Activated T-cell treated with anti-CD3 and anti-CD28 coated beads for 48 hours (primary cell): Measurements from ENCODE around the gene NPBWR2.

Experiments
- DNase-seq: peaks from one replicate; pipeline ENCODE4 v3.0.0-alpha.2; 2020; ENCODE audit warnings: low read depth

NPBWR2 gene

DNA sequence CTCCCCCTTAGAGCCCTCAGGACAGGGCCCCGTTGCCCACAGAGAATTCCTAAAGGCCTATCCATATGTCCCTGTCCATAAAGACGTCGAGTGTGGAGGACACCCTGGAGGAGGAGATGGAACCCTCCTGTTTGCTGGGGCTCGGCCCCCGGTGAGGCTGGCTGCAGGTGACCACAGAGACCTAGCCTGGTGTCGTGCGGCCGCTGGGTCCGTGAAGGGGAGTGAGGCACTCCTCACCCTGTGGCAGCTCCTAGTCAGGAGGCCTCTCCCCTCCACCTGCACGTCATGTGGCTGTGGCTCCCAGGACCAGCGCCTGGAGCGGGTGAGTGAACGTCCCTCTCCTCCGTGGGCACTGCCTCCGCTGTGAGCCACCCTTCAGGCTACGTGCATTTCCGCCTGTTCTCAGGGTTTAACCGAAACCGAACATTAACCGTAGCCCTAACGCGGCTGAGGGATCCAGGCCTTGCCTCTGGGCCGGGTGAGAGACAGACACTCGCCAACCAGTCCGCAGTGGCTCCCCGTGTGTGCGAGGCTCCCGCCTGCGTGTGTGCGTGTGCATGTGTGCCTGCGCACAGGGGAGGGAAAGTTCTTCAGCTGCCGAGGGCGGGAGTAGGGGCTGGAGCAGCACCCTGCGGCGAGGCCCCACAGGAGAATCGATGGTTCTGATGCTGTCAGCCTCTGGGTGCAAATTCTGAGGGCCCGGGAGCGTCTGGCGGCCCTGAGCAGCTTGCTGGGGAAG lies 50.3 kb downstream of the NPBWR2 start:
- no peak for DNase-seq

DNA sequence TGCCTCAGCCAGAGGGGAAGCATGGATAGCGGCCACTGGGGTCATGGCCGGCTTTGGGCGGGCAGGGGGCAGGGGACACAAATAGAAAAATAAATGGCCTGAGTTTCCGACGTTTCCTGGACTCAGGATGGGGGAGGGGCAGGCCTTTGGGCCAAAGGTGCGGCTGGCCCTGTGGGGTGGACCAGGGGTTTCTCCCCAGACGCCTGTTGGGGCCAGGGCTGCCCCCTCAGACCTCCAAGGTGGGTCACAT lies 50.8 kb downstream of the NPBWR2 start:
- no peak for DNase-seq

DNA sequence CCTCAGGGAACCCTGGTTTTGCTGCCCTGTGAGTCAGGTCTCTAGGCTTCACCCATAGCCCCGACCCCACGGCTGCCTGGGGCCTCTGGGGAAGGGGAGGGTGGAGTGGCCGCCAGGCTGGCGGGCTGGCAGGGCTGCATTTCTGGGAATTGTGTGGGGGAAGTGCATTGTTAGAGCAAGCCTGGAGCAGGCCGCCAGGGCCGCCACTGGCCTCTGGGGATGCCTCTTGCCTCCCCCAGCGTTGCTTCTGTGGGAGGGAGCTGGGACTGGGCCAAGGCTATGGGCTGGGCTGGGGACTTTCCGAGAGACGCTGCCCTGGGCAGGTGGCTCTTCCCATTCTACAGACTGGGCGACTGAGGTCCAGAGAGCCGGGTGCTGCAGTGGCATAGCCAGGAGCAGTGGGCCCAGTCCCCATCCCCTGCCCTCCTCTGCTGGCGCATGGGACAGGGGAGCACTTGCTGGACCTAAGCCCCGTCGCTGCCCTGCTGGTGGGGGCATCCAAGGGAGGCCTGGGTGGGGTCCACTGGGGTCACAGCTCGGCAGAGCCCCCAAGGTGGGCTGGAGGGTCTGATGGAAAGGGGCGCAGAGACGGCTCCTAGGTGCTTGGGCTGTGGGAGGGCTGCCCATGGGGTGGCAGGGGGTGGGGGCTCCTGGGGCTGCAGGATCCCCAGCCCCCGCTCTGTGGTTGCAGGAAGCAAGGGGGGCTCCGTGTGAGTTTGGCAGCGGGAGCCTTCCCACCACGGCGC lies 51.3 kb downstream of the NPBWR2 start:
- DNase-seq = no peak

DNA sequence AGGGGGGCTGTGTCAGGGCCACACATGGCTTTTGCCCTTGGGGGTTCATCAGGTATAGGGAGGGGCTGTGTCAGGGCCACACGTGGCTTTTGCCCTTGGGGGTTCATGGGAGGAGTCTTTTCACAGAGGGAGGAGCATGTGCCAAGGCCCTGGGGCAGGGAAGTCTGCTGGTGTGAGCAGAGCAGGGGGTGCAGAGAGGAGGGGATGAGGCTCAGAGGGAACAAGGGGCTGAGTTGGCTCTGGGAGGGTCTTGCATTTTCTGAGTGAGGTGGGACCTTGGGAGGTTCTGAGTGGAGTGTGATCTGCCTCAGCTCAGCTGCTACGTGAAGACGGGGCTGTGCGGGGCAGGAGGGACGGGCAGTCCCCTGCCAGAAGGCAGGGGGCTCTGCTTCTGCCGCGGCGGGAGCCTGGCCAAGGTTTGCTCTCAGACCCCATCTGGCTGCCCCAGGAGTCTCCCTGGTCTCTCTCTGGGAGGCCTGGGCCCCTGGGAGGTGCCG lies 51.9 kb downstream of the NPBWR2 start:
- no peak for DNase-seq

DNA sequence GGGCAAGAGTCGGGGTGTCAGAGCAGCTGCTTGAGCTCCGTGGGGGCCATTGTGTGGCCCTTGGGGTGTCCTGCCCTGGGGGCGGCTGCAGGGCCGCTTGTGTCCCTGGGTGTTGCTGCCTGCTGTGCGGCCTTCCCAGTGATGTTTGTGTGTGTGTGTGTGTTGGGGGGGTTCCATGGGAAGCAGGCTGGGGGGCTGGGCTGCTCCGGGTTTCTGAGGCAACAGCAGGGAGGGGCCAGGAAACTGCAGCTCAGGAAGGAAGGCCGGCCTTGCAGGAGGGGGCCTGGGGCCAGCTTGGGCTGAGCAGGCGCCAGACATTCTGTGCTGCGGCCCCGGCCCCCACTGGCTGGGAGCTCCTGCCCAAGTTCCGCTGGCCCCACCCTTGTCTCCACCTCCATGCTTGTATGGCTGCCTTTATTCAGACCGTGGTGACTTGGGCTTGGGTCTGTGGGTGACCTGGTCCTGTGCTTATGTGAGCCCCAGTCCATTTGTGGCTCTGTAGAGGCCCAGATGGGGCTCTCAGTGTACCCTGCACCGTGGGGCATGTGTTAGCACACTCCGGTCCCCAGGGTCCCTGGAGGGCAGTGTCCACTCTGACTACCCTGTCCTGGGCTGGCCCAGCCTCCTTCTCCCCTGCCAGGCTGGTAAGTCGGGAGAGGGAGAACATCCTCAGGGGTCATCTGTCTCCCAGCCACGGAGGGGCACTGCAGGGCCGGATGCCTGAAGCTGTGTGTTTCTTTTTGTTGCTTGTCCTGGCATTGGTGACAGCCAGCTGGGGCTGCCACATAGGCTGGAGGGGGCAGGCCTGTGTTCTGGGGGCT lies 53.3 kb downstream of the NPBWR2 start:
- no peak for DNase-seq
